GM12892 (cell line): Measurements from ENCODE around the gene FNBP1.

Source experiments
- POLR2AphosphoS5 ChIP-seq: IDR thresholded peaks from 2 replicates; pipeline ENCODE4 v1.6.1; 2011; ENCODE audit warnings: low read depth, low read length, control low read depth
- TAF1 ChIP-seq: IDR thresholded peaks from 2 replicates; pipeline ENCODE4 v1.6.1; 2011; ENCODE audit warnings: low read depth, mild to moderate bottlenecking, control low read depth, low read length, borderline replicate concordance

GRCh38 chr9:129962451-129962864 lies 80.5 kb downstream of the FNBP1 start:
- TF ChIP-seq POLR2AphosphoS5: peak; percentile 15; the same call in 1 of the 2 replicates
- TF ChIP-seq TAF1: no peak
